A549 treated with RU486 at 1 μM for 4 hours (cell line): Measurements from ENCODE around the gene IGSF3. TPM values are rescaled to one million over a fixed set of nuclear protein-coding genes. Genes with fewer than 3 reads are reported as not detected.

Source experiments
- total RNA-seq: library from RNA; stranded (reverse); fragments of 200-300 nt; extraction: Qiagen RNA extraction; gene quantifications from 5 replicates; pipeline ENCODE4 v1.2.3, GENCODE V29; 2022; ENCODE audit warnings: low read depth

The IGSF3 gene
- total RNA-seq, result 14.3 to 24.1 TPM (median 21.5 TPM) in 5 replicates

DNA sequence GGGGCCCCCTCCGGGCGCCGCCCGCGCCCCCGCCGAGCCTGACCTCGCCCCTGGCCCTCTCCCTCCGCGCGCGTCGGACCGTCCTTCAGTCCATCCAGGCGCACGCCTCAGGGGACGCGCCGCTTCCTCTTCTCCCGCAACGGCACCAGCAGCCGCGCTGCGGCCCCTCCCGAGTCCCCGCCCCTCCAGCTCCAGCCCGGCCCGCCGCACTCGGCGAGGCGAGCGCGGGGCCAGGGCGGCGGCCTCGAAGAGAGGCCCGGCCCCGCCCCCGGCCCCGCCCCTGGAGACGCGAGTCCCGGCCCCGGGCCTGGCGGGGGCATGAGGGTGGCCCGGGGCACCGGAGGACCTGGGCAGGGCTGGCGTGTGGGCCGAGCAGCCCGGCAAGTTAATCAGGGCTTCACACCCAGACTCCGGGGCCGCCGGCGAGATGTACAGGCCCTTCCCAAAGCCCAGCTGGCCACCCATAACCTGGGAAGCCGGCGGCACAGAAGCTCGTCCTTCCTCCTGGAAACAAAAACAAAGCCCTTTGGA lies at the start of gene IGSF3:
TSS of gene IGSF3 (minus strand) at position 159 of the 531 bp plus-strand sequence. CDS start 1,407 bp downstream, outside the sequence.

DNA sequence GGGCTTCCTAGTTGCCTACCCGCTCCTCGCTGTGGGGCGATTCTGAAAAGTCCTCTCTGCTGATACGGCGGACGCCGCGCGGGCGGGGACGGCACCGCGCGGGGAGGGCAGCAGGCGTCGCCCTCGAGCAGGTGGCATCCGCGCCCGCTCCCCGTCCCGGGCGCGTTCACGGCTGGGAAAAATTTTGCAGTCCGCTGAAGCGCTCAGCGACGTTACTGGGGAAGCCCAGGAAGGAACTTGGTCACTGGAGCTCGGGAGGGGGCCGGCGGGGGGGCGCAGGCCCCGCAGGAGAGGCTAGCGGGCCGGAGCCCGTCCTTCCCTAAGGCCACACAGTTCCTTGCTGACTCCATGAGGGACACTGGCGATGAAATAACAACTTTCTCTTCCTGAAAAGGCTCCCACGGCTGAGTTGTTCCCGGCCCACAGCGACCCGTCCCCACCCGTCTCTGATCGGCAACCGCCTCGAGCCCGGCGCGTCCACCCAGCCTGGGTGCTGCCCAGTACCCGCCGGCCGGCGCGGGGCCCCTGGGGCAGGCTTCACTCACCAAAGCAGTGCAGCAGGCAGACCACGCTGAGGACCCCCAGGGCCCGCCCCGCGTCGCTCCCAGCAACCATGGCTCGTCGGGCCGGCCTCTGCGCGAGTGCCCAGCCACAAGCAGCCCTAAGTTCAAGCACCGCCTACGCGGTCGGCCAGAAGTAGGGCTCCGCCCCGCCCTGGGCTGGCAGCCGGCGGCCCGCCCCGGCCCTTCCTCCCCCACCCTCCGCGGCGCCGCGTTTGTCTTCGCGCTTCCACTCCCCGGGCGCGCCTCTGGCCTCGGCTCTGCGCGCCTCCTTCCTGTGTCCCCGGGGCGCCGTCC lies 96.9 kb downstream of the IGSF3 start, which contains the start of gene CD58:
TSS of gene CD58 (minus strand) at position 669 of the 857 bp plus-strand sequence. CDS start at position 615, 54 bp downstream.

Other genes starting within 250 kb of the IGSF3 start
- 7.4 to 26.7 TPM (median 26.1 TPM) in 5 replicates for gene CD58, start 96.7 kb downstream of the IGSF3 start, total RNA-seq
- gene CD2, start 86.7 kb upstream of the IGSF3 start, total RNA-seq, result not detected in 5 replicates
- 9.9 to 17.4 TPM (median 16.5 TPM) in 5 replicates for gene PTGFRN, start 242.2 kb upstream of the IGSF3 start, total RNA-seq